HuH-7 (cell line): Measurements from ENCODE around the gene DHRS3.

Experiments
- DNase-seq: peaks from one replicate; pipeline ENCODE4 v3.0.0; 2011; ENCODE audit warnings: low spot score

The DHRS3 gene

GRCh38 chr1:12615865-12616708 lies 1.9 kb downstream of the DHRS3 start:
- DNase-seq = peak; percentile 81

- no peak for DNase-seq
Measured at GRCh38 chr1:12615159-12615864, 2.7 kb downstream of the DHRS3 start.

- no peak for DNase-seq
Measured at GRCh38 chr1:12614402-12615158, 3.4 kb downstream of the DHRS3 start.

- no peak for DNase-seq
Measured at GRCh38 chr1:12613180-12613579, 4.8 kb downstream of the DHRS3 start.

- DNase-seq = no peak
Measured at GRCh38 chr1:12610941-12611340, 7.1 kb downstream of the DHRS3 start.

- no peak for DNase-seq
Measured at GRCh38 chr1:12610305-12610935, 7.6 kb downstream of the DHRS3 start.

- no peak for DNase-seq
Measured at GRCh38 chr1:12609469-12610003, 8.5 kb downstream of the DHRS3 start.

GRCh38 chr1:12608311-12608957 lies 9.6 kb downstream of the DHRS3 start:
- no peak for DNase-seq

- DNase-seq = no peak
Measured at GRCh38 chr1:12607263-12607662, 10.7 kb downstream of the DHRS3 start.

GRCh38 chr1:12604986-12605385 lies 13.0 kb downstream of the DHRS3 start:
- no peak for DNase-seq

- DNase-seq = peak; percentile 82
Measured at GRCh38 chr1:12604114-12604874, 13.7 kb downstream of the DHRS3 start.

GRCh38 chr1:12603224-12603623 lies 14.8 kb downstream of the DHRS3 start:
- no peak for DNase-seq

- DNase-seq = no peak
Measured at GRCh38 chr1:12602659-12603024, 15.4 kb downstream of the DHRS3 start.

GRCh38 chr1:12601700-12602658 lies 16.0 kb downstream of the DHRS3 start:
- no peak for DNase-seq

GRCh38 chr1:12600880-12601633 lies 17.0 kb downstream of the DHRS3 start:
- DNase-seq = peak; percentile 75

- no peak for DNase-seq
Measured at GRCh38 chr1:12600335-12600734, 17.7 kb downstream of the DHRS3 start.

GRCh38 chr1:12599657-12600056 lies 18.4 kb downstream of the DHRS3 start:
- DNase-seq = no peak

- no peak for DNase-seq
Measured at GRCh38 chr1:12598974-12599373, 19.0 kb downstream of the DHRS3 start.

GRCh38 chr1:12597792-12598191 lies 20.2 kb downstream of the DHRS3 start:
- no peak for DNase-seq
